OCI-LY1 (cell line): Measurements from ENCODE around the gene SUCO.

Source experiments
- CTCF ChIP-seq: fragments of 200-600 bp; sonication (generic), shearing (Covaris generic); IDR thresholded peaks from 2 replicates; pipeline ENCODE4 v1.5.1; 2017; ENCODE audit warnings: mild to moderate bottlenecking, antibody characterized with exemption, low read length, moderate library complexity, mixed read lengths
- EZH2 ChIP-seq: fragments of 200-600 bp; sonication (generic), shearing (Covaris generic); IDR thresholded peaks from 2 replicates; pipeline ENCODE4 v1.8.0; 2017; ENCODE audit warnings: borderline replicate concordance, mixed run types, mild to moderate bottlenecking, antibody characterized with exemption, low read length, moderate library complexity, mixed read lengths

- TF ChIP-seq EZH2 (no peak), CTCF (no peak)
Measured at GRCh38 chr1:172656576-172656975, 123.6 kb downstream of the SUCO start.
